ENCODE measurements around the gene JAK3. TPM values are rescaled to one million over a fixed set of nuclear protein-coding genes. Genes with fewer than 3 reads are reported as not detected.

Gene JAK3
- total RNA-seq, 3 donors from 2014 or later = 181 to 220 (median 189) TPM

Other genes starting within 250 kb of the JAK3 start
- under 1 TPM in 2 of 3 donors, not detected in 1; 0.08 to 0.15 TPM for gene UNC13A, start 159.6 kb downstream of the JAK3 start, total RNA-seq
- 10 to 100 TPM; 75.7 to 81.4 (median 79.3) TPM for gene MAP1S, start 128.5 kb downstream of the JAK3 start, total RNA-seq
- 10 to 100 TPM; 53.0 to 60.4 (median 56.2) TPM for gene FCHO1, start 96.5 kb downstream of the JAK3 start, total RNA-seq
- gene B3GNT3, start 52.8 kb downstream of the JAK3 start, total RNA-seq = under 1 TPM; 0.38 to 0.52 (median 0.45) TPM
- 1 to 10 TPM; 8.1 to 9.4 (median 9.1) TPM for gene INSL3, start 26.5 kb downstream of the JAK3 start, total RNA-seq
- 1,000 to 10,000 TPM; 4,001 to 4,060 (median 4,048) TPM for gene RPL18A, start 11.9 kb upstream of the JAK3 start, total RNA-seq
- gene SLC5A5, start 24.0 kb upstream of the JAK3 start, total RNA-seq = 1 to 10 TPM in 2 of 3 donors, under 1 TPM in 1; 0.98 to 1.6 (median 1.1) TPM
- 100 to 1,000 TPM; 228 to 261 (median 236) TPM for gene CCDC124, start 85.0 kb upstream of the JAK3 start, total RNA-seq
- under 1 TPM in 2 of 3 donors, not detected in 1; 0.24 to 0.32 TPM for gene KCNN1, start 119.1 kb upstream of the JAK3 start, total RNA-seq
- 10 to 100 TPM; 19.4 to 24.4 (median 22.4) TPM for gene ARRDC2, start 160.2 kb upstream of the JAK3 start, total RNA-seq
- gene IL12RB1, start 239.0 kb upstream of the JAK3 start, total RNA-seq = 10 to 100 TPM; 10.4 to 16.1 (median 14.8) TPM
- 10 to 100 TPM; 10.4 to 11.1 (median 10.7) TPM for gene MAST3, start 249.8 kb upstream of the JAK3 start, total RNA-seq

Measured in activated T-cell treated with anti-CD3 and anti-CD28 coated beads, Interleukin-2, amount 50 U/mL, for 4 hours (primary cell).